ENCODE data around the gene MYO1D. TPM values are rescaled to one million over a fixed set of nuclear protein-coding genes. Genes with fewer than 3 reads are reported as not detected.

MYO1D gene
- total and polyA plus RNA-seq, 9 donors = 20.9 to 62.2 (median 53.8) TPM

DNA sequence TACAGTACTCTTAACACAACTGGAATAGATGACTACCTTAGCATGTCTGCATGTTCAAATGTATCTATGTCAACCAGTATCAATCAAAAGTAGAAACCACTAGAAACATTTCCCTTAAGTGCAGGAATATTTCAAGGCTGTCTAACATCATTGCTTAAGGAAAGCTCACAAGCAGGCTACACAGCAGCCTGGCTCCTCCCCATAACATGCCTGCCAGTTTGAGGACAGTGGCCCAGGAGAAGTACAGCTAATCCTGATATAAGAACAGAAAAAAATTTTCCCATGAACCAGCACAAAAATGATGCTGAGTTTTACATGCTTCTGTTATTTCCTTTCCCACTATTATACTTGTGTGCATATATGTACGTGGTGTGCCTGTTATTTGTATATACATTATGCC is 175.1 kb downstream of the MYO1D start:
- TF ChIP-seq EP300 (IDR thresholded peaks at IDR 0.05) (no peak), CTCF (IDR thresholded peaks at IDR 0.05) (no peak), POLR2A (IDR thresholded peaks at IDR 0.05) (no peak)
- intact Hi-C loops (cut with DNase I) = no loop called here
- DNase-seq = no peak
- no peaks in the 10 kb centered on the region for H3K27me3 ChIP-seq
- no peak overlapping the region for H3K4me3 ChIP-seq
- H3K36me3 ChIP-seq = no peaks in the 10 kb centered on the region
- WGBS, 3 donors = 82 to 92% (median 87%) methylated on average over 1 of the region's 1 CpG
- H3K4me1 ChIP-seq (ENCODE audit: insufficient read depth) = no peaks in the 10 kb centered on the region
- H3K27ac ChIP-seq = no peak overlapping the region
- H3K9me3 ChIP-seq = no peaks in the 10 kb centered on the region

GRCh38 chr17:32699247-32699646 is 177.7 kb downstream of the MYO1D start:
- no peaks in the 10 kb centered on the region for H3K36me3 ChIP-seq
- no peaks in the 10 kb centered on the region for H3K4me1 ChIP-seq (ENCODE audit: insufficient read depth)
- H3K27me3 ChIP-seq = no peaks in the 10 kb centered on the region
- H3K9me3 ChIP-seq = no peaks in the 10 kb centered on the region
- WGBS, 3 donors = 90 to 98% (median 95%) methylated on average over 2 of the region's 2 CpGs
- intact Hi-C loops (cut with DNase I) = no loop called here
- no peak for TF ChIP-seq CTCF (IDR thresholded peaks at IDR 0.05)
- no peak for TF ChIP-seq EP300 (IDR thresholded peaks at IDR 0.05)
- TF ChIP-seq POLR2A (IDR thresholded peaks at IDR 0.05) = no peak
- no peak overlapping the region for H3K4me3 ChIP-seq
- DNase-seq = no peak
- no peak overlapping the region for H3K27ac ChIP-seq

GRCh38 chr17:32697728-32698625 is 178.9 kb downstream of the MYO1D start:
- intact Hi-C loops (cut with DNase I) = no loop called here
- WGBS, 3 donors = 96 to 100% (median 97%) methylated on average over 1 of the region's 1 CpG

GRCh38 chr17:32696426-32696825 is 180.5 kb downstream of the MYO1D start:
- 33 to 55% (median 50%) methylated on average over 1 of the region's 1 CpG for WGBS, 3 donors
- DNase-seq = no peak
- Histone ChIP-seq H3K36me3 (no peaks in the 10 kb centered on the region), H3K9me3 (no peaks in the 10 kb centered on the region), H3K4me1 (ENCODE audit: insufficient read depth) (no peaks in the 10 kb centered on the region), H3K27ac (no peak overlapping the region), H3K27me3 (no peaks in the 10 kb centered on the region), H3K4me3 (no peak overlapping the region)
- intact Hi-C loops (cut with DNase I) = no loop called here
- no peak for TF ChIP-seq CTCF (IDR thresholded peaks at IDR 0.05)
- TF ChIP-seq EP300 (IDR thresholded peaks at IDR 0.05) = no peak
- no peak for TF ChIP-seq POLR2A (IDR thresholded peaks at IDR 0.05)

More at GRCh38 chr17:32697728-32698625, 178.9 kb downstream of the MYO1D start:
- no peak for DNase-seq
- no peaks in the 10 kb centered on the region for H3K36me3 ChIP-seq
- no peaks in the 10 kb centered on the region for H3K27me3 ChIP-seq
- H3K27ac ChIP-seq = no peak overlapping the region
- TF ChIP-seq EP300 (IDR thresholded peaks at IDR 0.05) (no peak), POLR2A (IDR thresholded peaks at IDR 0.05) (no peak), CTCF (IDR thresholded peaks at IDR 0.05) (no peak)
- H3K9me3 ChIP-seq = no peaks in the 10 kb centered on the region
- H3K4me1 ChIP-seq (ENCODE audit: insufficient read depth) = no peaks in the 10 kb centered on the region
- no peak overlapping the region for H3K4me3 ChIP-seq
